Stimulated activated CD4-positive, alpha-beta T cell treated with anti-CD3 and anti-CD28 coated beads, Interleukin-15, amount 100 ng/mL, for 24 hours (primary cell): ENCODE data around the gene JUP.

Source experiments
- DNase-seq: peaks from one replicate; pipeline ENCODE4 v3.0.0-alpha.2; 2020

The JUP gene

DNA sequence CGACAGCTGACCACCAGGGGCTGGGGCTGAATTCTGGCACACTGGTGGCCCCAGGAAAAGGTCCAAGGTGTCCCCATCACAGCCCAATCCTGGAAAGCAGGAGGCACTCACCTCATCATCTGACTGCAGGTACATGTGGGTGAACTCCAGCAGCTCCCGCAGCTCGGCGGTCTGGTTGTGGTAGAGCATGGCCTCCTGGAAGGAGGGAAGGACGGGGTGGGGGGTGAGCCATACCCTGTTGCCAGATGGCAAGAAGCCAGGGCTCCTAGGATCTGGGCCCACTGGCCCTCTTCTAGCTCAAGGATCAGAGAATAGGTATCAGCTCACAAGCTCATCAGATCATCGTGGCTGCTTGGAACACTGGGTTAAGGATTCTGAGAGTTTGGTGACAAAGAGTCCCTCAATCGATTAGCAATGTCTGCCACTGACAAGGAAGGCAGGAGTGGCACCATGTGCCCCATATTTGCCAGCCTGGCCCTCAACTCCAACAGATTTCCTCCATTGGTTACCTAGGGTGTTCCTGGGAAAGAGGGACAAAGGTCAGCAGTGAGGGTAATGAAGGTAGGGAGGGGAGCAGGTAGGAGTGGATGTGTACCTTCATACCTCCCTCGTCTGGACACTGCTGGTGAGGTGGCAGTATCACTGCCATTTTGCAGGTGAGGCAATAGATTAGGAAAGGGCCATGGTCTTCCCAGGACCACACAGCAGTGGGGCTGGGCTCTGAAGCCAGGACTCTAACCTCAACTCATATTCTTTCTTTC is 20.4 kb upstream of the JUP start:
- DNase-seq, result no peak

DNA sequence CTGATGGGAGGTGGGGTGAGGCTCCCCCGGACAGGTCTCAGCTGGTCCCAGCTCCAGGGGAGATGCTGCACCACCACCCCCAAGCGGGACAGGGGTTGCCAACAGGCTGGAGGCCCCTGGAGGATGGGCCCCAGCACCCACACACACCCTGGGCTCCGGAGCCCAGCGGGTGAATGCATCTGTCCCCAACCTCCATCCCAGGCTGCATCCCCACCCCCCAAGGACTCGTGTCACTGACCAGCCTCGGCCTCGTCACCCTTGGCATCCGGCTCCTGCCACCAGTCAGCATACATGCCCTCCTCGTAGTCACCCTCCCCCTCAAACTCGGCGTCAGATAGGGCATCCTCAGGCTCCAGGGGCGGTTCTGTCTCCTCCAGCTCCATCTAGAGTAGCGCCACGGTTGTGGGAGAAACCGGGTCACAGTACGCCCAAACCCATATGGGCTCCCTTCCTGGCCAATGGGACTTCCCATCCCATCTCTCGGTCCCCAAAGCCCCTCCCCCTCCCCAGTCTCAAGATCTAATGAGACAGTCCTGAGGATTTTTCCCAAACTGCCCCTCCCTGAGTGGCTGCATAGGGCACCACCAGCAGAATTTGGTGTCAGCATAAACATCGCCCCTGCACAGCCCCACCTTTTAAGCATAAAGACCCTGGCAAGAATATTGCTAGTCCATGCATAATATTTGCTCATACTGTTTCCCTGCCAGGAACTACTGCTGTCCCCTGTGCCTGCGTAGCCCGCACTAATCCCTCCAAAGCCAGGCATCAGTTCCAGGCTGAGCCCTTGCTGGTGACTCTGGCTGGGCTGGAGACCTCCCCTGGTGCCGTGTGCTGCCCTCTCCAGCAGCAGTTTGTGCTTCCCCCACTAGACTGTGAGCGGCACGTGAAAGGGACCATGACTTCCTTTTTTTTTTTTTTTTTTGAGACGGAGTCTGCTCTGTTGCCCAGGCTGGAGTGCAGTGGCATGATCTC is 16.8 kb upstream of the JUP start:
- no peak for DNase-seq

DNA sequence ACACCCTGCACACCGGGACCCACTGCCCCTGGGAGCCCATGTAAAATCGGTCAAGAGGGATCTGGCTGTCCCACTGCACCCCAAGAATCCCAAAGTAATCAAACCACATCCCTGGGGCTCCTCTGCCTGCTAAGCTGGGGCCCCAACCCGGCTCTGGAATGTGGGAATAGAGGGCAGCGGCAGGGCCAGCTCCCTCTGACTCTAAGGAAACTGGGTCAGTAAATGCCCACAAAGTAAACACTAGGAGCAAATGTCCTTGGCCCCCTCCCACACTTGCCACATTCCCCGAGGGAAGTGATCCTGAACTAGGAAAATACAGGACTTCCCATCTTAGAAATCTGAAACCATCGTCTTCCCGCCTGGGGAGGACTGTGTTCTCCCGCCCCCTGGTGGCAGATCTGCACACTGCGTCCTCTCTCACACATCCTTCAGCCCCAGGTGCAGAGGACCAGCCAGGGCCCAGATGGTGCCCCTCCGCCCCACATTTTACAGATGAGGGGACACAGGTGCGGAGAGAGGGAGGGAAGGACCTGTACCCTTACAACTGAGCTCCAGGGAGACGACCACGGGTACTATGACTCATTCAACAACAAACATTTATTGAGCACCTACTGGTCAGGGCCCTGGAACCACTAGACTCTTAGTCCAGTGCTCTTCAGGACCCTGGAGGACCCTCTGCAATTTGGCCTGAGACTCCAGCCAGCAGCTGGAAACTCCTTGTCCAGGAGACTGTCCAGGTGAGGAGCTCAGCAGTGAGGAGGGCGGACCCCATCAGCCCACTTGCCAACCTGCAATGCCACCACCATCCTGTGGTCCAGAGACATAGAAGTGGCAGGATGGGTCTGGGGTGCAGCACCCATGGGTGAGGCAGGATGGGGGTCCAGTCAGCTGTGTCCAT is 15.1 kb upstream of the JUP start:
- peak; percentile 82 for DNase-seq

DNA sequence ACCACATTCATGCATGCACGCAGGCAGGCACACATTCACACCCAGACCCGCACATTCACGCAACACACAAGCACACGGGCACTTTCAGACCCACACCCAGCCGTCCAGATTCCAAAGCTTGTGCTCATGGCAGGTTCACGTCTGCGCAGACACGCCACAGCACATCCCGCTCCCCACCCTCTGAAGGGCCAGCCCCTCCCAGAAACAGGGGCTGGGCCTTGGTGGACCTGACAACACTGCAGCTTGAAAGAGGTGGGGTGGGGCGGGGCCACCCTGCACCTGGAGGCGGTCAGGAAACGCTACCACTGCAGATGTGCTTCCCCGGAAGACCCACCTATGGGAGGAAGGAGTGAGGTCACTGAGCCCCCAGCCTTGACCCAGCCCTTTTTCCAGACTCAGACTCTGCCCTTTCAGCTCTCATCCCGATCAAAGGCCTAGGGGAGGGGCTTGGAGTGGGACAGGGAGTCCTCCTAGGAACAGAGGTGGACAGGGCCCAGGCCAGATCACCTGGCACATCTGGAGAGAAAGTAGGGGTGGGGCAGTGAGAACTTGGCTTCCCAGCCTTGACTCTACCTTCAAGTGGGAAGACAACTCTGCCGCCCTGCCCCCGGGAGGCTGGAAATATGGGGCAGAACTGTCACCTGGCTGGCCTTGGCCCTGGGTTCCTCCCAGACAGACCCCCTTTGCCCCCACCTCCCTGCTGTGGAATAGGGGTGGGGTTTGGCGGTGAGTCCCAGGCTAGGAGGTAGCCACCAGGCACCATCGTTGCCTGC is 14.3 kb upstream of the JUP start:
- no peak for DNase-seq

DNA sequence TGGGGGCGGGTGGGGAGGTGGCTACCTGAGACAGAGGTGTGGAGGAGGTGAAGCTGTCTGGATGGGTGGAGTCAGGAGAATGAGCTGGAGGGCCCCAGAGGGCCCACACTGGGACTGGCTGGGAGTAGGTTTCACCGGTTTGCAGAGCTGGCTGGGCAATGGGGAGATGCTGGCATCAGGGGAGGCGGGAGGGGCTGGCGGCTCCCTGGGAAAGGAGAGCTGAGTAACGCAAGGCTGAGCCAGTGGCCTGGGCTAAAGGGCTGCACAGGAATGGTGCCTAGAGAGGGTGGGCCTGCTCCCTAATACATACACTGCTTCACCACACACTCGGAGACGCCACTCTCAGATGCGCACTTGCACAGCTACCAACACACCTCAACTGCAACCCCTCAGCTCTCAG is 12.9 kb upstream of the JUP start:
- no peak for DNase-seq

DNA sequence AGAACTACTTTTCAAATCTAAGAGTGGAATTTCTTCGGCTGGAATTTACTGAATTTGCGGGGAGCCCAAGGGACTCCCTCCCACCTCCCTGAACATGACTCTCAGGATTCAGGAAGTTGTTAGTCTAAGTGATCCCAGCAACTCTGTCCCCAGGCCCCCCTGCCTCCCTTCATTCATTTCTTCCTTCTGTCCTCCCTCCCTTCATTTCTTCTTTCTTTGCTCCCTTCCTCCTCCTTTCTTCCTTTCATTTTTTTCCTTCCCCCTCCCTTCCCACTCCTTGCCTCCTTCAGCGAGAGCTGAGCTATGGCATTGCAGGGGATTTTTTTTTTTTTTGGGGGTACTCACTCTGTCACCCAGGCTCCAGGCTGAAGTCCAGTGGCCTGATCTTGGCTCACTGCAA is 10.9 kb upstream of the JUP start:
- no peak for DNase-seq

DNA sequence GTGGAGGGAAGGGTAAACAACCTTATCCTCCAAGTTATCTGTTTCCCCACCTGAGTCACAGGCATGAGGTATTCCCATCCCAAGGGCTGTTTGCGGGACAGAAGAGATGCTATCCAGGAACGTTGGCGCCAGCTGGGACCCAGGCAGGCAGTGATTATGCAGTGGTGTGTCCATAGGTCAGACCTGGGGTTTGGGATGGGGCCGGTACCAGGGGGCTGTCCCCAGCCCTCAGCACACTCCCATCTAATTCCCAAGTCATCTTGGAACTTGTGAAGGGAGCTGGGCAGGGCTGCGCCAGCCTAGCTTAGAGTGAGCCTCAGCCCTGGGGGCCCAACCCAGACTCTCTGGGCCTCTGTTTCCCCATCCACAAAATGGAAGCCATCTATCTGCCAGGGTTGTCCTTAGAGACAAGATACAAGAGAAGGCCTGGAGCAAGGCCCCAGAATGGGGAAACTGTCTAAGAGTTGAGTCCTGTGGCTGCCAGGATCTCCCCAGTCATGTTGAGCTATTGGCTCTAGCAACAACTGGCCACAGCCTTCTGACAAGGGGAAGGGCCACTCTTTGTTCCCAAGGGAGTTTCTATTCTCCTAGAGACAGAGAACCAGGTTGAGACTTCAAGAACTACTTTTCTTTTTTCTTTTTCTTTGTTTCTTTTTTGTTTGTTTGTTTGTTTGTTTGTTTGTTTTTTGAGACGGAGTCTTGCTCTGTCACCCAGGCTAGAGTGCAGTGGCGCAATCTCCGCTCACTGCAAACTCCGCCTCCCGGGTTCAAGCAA is 9.8 kb upstream of the JUP start:
- DNase-seq, result no peak

DNA sequence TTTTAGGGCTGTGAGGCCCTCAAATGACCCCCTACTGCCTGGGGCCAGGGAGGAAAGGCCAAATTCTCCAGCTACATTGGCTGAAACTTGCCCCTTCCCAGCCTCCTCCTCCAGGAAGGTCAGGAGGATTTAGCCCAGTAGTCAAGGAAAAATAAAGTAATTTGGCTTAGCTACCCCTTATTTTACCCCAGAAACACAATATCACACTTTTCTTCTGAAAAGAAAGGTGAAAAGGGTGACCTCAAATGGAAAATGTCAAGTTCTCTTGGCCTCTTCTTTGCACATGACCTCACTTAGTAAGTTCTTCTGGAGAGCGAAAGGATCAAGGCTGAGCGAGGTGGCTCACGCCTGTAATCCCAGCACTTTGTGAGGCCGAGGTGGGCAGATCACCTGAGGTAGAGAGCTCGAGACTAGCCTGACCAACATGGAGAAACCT is 8.0 kb upstream of the JUP start:
- DNase-seq, result no peak

DNA sequence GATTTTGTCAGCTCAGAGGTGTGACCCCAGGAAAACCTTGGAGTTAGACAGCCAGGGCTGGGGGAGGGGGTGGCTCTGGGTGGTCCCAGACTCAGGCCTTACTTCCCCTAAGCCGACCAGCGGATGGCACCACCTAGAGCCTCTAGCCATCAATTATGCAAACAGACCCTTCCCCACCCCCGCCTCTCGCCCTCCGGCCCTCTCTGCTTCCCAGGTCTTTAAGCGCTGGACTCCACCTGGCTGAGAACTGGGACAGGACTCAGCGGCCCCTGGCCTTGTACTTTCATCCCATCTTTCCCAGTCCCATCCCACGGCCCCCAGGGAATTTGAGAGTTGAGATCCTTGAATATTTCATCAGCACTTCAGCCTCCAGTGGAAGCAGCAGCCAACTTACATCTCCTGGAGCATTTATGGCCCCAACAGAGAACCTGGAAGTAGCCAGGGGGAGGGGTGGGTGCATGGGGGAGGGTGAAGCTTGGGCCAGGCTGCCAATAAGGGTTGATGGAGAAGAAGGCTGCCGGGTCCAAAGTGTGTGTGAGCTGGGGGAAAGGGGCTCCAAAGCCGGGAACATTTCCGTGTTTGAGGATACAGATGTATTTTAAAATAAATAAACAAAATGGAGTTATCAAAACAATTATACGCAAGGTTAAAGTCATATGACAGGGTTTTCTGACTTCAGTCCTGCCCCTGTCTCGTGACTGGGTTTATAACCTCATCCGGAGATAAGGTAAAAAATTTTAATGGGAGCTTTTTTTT is 7.5 kb upstream of the JUP start:
- DNase-seq, result no peak

DNA sequence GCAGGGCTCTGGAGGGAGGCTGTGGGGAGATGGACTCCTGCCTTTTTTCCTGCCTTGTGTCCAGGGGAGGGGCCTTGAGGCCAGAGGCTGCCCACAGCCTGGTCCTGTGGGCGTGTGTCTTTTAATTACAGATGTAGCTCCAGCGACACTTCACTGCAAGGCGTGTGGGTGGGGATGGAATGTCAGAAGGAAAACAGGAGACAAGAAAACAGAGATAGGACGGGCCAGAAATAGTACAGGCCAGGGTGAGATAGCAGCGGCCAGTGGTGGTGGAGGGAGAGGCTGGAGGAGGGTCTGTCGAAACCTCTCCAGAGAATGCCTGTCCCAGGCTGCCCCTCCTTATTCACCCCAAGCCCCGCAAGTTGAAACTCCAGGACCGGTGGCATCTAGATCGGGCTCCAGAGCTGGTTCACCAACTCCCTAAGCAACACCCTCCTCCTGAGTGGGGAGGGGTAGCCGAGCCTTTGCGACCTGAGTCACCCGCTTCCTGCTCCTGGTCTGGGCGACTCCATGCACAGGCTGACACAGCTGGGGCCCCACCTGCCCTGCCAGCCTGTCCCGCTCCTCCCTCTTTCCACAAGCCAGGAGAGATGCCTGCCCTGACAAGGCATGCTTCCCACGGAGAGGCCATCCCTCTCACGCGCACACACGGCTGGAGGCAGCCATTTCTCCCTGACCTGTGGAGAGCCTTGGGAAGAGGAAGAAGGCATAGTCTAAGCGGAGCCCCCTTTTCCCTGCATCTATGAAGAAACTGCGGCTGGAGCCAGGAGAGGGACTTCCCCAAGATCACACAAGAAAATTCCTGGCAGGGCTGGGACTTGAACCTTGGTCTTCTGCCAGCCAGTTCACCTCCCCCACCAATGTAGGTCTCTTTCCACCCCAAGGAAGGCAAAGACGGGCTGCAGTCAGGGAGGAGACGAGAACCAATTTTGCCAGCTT is 6.6 kb upstream of the JUP start:
- DNase-seq, result no peak

DNA sequence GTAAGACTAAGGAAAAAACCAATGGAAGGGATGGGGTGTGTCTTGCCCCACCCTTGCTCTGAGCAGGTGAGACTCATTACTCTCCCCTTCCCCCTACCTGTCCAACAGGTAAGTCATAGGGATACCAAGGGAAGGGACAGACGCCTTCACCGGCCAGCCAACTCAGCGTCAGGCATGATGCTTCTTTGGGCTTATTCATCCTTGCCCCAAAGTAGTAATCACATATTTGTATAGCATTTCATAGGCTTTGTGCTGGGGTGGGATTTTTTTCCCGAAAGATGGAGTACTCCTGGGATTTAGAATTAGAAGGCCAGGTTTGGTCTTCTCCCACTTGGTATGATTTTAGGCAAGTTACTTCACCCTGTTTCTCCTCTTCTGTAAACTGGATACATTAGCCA is 509 bp upstream of the JUP start:
- no peak for DNase-seq

DNA sequence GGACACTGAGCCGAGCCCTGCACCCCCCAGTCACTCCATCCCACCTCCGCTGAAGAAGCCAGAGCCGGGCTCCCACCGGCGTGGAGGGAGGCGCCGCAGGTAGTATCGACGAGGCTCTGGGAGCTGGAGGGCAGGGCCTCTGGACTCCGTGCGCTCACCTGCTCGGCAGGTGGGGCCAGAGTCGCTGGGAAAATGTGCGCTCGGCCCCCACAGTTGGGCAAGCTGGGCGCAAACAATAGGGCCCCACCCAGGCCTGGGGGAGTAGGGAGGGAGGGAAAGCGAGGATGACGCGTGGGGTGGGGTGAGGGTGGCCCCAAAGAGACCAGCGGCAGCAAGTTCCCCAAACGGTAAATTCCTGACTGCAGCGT is 668 bp downstream of the JUP start:
- no peak for DNase-seq

DNA sequence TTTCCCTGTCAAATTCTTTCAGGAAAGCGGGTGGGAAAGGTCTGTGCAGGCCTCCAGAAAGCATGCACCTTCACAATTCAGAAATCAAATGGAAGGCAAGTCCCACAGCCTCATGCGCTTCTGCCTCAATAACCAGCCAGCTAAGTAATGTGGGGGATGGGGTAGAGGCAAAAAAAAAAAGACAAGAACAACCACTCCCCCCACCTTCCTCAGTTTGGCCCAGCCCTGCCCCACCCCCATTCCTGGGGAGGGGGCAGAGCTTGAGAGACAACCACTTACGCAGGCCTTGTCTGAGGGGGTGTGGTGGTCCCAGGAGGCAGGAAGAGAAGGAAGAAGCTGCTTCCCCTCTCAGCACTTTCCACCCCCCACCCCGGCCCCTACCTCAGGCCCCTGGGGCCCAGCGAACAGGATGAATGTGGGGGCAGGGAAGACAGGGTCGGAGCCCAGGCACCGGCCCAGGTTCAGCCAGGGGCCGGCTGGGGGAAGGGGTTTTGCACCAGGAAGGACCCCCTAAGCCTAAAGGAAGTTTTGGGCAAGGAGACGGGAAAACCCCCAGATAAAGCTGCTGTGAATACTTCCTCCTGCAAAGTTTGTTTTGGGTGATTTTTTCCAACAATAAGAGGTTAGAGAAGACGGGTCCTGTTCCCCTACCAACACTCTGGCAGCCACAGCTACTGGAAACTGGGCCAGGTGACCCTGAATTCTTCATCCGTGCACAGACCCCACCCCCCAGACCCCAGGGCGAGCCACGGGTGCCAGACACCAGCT is 1.2 kb downstream of the JUP start:
- DNase-seq, result no peak

DNA sequence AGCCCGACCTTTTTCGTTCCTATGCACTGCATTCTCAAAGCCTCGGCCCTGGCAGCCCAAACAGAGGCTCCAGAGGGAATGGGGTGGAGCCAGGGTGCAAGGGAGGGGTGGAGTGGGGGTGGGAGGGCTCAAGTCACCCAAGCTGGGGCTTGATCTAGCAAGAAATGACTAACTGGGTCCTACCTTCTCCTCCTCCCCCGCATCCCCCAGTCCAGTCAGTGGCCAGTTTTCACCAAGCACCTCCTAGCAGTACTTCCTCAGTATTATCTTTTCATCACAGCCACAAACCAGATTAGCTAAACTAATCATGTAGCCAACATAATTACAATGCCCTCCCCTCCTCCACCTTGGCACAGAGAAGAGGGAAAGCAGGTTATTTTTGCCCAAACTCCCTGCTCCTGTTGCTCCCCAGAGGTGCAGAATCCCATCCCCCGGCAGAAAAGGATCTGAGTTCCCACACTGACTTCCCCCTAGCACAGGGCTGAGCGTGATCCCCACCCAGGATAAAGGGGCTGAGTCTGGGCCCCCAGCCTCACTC is 2.2 kb downstream of the JUP start:
- no peak for DNase-seq

DNA sequence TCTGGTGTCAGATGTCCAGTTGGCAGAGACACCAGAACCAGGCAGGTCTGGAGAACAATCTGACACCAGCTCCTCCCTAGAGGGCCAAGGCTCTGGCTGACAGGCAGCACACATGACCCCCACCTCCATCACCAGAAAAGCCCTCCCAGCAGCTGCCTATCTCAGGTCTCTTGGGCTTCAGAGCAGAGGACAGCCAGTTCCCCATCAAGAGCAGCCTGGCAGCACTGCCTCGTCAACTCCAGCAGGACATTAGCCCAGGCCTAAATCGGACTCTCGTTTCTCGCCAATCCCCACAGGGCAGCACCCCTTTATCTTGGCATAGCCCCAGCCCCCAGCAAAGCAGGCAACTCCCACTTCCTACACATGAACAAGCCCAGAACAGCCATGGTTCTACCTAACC is 4.4 kb downstream of the JUP start:
- DNase-seq, result no peak

DNA sequence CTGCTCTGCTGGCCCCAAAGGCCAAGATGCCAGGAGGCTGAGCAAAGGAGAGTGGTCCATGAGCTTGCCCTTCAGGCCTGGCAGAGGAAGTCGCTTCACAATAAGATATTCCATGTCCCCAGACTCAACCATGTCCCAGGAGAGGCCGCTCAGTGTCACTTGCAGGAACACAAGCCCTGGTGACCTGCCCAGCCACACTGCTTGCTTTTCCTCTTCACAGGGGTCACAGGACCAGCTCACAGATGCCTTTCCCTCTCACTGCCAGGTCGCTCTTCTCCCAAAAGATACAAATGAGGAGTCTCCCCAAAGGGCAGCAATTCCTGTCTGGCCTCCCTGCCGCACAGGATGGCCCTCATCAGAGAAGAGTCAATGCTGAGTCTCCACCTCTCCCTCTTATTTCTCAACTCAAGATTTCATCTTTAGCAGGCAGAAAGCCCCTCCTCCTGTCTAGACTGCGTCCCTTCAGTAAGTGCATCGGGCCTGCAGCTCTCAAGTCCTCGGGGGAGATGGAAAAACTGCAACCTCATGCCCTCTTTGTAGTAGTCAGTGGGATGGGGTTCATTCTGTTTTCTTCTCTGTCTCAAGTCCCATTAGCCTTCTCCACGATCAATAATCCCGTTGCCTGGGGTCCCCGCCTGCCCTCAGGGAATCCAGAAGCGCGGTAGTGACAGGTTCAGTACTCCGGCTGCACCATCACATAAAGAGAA is 5.0 kb downstream of the JUP start:
- no peak for DNase-seq

DNA sequence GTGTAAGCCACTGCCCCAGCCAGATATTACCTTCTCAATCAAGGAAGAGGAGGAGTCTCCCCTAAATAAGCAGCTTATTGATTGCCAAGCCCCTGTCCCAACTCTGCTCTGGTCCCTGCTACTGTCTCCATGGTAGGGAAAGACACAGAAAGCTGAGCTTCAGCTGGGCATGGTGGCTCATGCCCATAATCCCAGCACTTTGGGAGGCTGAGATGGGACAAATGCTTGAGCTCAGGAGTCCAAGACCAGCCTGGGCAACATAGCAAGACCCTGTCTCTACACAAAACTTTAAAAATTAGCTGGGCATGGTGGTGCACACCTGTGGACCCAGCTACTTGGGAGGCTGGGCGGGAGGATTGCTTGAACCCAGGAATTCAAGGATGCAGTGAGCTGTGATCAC is 6.6 kb downstream of the JUP start:
- DNase-seq, result no peak
